ENCODE data around the gene PTPRN2. TPM values are rescaled to one million over a fixed set of nuclear protein-coding genes. Genes with fewer than 3 reads are reported as not detected.

Gene PTPRN2
- total and polyA plus RNA-seq, 2 of the 13 experiments (the other 11 are each of a cell fraction or from before 2014, with no cell fraction given): 2.5 to 24.2 TPM

GRCh38 chr7:157855452-157856213 is 732.0 kb downstream of the PTPRN2 start:
- Histone ChIP-seq H3K27ac (ENCODE audit: extremely low read length, insufficient read depth, low read length) (no peak overlapping the region), H3K9me3 (ENCODE audit: low read length) (no peaks in the 10 kb centered on the region), H3K4me1 (ENCODE audit: insufficient read depth, low read length) (peaks cover 31% of the 10 kb centered on the region), H3K36me3 (replicated peaks in 1 of 2; ENCODE audit: control insufficient read depth in 1 of 2, insufficient read depth in 2 of 2, low read length in 2 of 2) (no peaks in the 10 kb centered on the region), H4K20me1 (ENCODE audit: insufficient read depth, low read length) (0 out of 2 replicates have a peak, but pooled peaks cover 6% of the 10 kb centered on the region), H2AFZ (ENCODE audit: low read length) (no peak overlapping the region), H3K4me3 (replicated peaks in 1 of 3; ENCODE audit: insufficient read depth in 1 of 3, low read depth in 2 of 3, low read length in 3 of 3) (no peak overlapping the region), H3K9ac (ENCODE audit: insufficient read depth, low read depth, low read length) (no peak overlapping the region), H3K4me2 (ENCODE audit: low read depth, low read length) (no peak overlapping the region), H3K79me2 (ENCODE audit: insufficient read depth, low read length) (no peaks in the 10 kb centered on the region), H3K27me3 (ENCODE audit: control insufficient read depth in 1 of 2, insufficient read depth in 2 of 2, low read length in 2 of 2) (peaks cover 0 to 5% of the 10 kb centered on the region in 2 experiments; a peak in 3 of 5 replicates)
- CTCF ChIA-PET (ENCODE audit: low intra/inter-chr PET ratio, low total read pairs): no interaction called here
- TF ChIP-seq EHMT2 (IDR thresholded peaks at IDR 0.05; ENCODE audit: borderline replicate concordance, low read depth, low read length) (no peak), ZNF329 (CRISPR knock-in tag; IDR thresholded peaks at IDR 0.05; ENCODE audit: low read depth) (no peak), ONECUT2 (CRISPR knock-in tag; IDR thresholded peaks at IDR 0.05) (no peak), HIVEP1 (CRISPR knock-in tag; IDR thresholded peaks at IDR 0.05) (no peak), BHLHE40 (IDR thresholded peaks at IDR 0.05; ENCODE audit: low read length) (no peak), JDP2 (CRISPR knock-in tag; IDR thresholded peaks at IDR 0.05; ENCODE audit: borderline replicate concordance) (no peak), STAT6 (CRISPR knock-in tag; IDR thresholded peaks at IDR 0.05; ENCODE audit: borderline replicate concordance) (no peak), NFKB2 (CRISPR knock-in tag; IDR thresholded peaks at IDR 0.05; ENCODE audit: borderline replicate concordance) (no peak), HIC2 (CRISPR knock-in tag; IDR thresholded peaks at IDR 0.05; ENCODE audit: low read depth) (no peak), KAT7 (CRISPR knock-in tag; IDR thresholded peaks at IDR 0.05; ENCODE audit: borderline replicate concordance) (no peak), PHF5A (CRISPR knock-in tag; IDR thresholded peaks at IDR 0.05; ENCODE audit: low read depth, unreplicated experiment) (no peak), ZNF746 (CRISPR knock-in tag; IDR thresholded peaks at IDR 0.05) (no peak), ZNF841 (CRISPR knock-in tag; IDR thresholded peaks at IDR 0.05; ENCODE audit: borderline replicate concordance) (no peak), ZNF547 (CRISPR knock-in tag; IDR thresholded peaks at IDR 0.05) (no peak)
- DNase-seq (ENCODE audit: low spot score): no peak
- intact Hi-C loops (cut with micrococcal nuclease; ENCODE audit: unreplicated experiment): no loop called here
- POLR2A ChIA-PET: no interaction called here
- no peak for FAIRE-seq
- 88% methylated on average over 21 of the region's 22 CpGs for WGBS (ENCODE audit: low lambda C conversion rate)
- ATAC-seq: no peak
- BruUV-seq (replicated peaks): no TSS peak
- in situ Hi-C loops (cut with HindIII; ENCODE audit: extremely low pct_ligation_motif_present, low pct_unique_long_range_greater_than_20kb): no loop called here
